Measurements from ENCODE around the gene RNF220.

- TF ChIP-seq, protein P1, sequence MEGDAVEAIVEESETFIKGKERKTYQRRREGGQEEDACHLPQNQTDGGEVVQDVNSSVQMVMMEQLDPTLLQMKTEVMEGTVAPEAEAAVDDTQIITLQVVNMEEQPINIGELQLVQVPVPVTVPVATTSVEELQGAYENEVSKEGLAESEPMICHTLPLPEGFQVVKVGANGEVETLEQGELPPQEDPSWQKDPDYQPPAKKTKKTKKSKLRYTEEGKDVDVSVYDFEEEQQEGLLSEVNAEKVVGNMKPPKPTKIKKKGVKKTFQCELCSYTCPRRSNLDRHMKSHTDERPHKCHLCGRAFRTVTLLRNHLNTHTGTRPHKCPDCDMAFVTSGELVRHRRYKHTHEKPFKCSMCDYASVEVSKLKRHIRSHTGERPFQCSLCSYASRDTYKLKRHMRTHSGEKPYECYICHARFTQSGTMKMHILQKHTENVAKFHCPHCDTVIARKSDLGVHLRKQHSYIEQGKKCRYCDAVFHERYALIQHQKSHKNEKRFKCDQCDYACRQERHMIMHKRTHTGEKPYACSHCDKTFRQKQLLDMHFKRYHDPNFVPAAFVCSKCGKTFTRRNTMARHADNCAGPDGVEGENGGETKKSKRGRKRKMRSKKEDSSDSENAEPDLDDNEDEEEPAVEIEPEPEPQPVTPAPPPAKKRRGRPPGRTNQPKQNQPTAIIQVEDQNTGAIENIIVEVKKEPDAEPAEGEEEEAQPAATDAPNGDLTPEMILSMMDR (IDR thresholded peaks at IDR 0.05), result no peak
- no peak for TF ChIP-seq POLR2A (IDR thresholded peaks at IDR 0.05)
Observed at GRCh38 chr1:44635439-44635838, 230.4 kb downstream of the RNF220 start.

Measured in uterus (tissue), 2 donors.